Activated CD8-positive, alpha-beta T cell treated with anti-CD3 and anti-CD28 coated beads for 36 hours (primary cell): ENCODE data around the gene PAEP. TPM values are rescaled to one million over a fixed set of nuclear protein-coding genes. Genes with fewer than 3 reads are reported as not detected.

ENCODE experiments used
- ATAC-seq: fragments of 200-7000 bp; cut with Tn5 transposase; one replicate; pipeline ENCODE4 v1.10.0; 2021; ENCODE audit warnings: mild to moderate bottlenecking, moderate library complexity
- CTCF ChIA-PET: fragments of 350-600 bp; sonication (Branson Sonifier 250); formaldehyde crosslinking; loops from one replicate; lab custom pipeline; 2021; ENCODE audit warnings: antibody characterized with exemption; lab: Charles Lee
- POLR2A ChIA-PET: fragments of 350-600 bp; sonication (Branson Sonifier 250); formaldehyde crosslinking; loops from one replicate; lab custom pipeline; 2021; ENCODE audit warnings: antibody characterized with exemption; lab: Charles Lee
- DNase-seq: peaks from one replicate; pipeline ENCODE4 v3.0.0-alpha.2; 2020
- H3K27ac Mint-ChIP-seq: one replicate; pipeline ENCODE4 v1.8.0; 2021; ENCODE audit warnings: mild to moderate bottlenecking, mixed read lengths
- H3K27me3 Mint-ChIP-seq: one replicate; pipeline ENCODE4 v1.8.0; 2021; ENCODE audit warnings: mixed read lengths
- H3K36me3 Mint-ChIP-seq: one replicate; pipeline ENCODE4 v1.8.0; 2021; ENCODE audit warnings: low read depth, mixed read lengths
- H3K4me1 Mint-ChIP-seq: one replicate; pipeline ENCODE4 v1.8.0; 2021; ENCODE audit warnings: low read depth, mixed read lengths
- H3K4me3 Mint-ChIP-seq: one replicate; pipeline ENCODE4 v1.8.0; 2021; ENCODE audit warnings: mild to moderate bottlenecking, moderate library complexity, mixed read lengths
- H3K9me3 Mint-ChIP-seq: one replicate; pipeline ENCODE4 v1.8.0; 2021; ENCODE audit warnings: mixed read lengths
- CTCF ChIP-seq: fragments of 200-600 bp; IDR thresholded peaks from one replicate; pipeline ENCODE4 v1.8.0; 2022; ENCODE audit warnings: antibody characterized with exemption, mild to moderate bottlenecking
- intact Hi-C: fragments of 100-400 bp; cut with micrococcal nuclease; formaldehyde crosslinking; loops from one replicate; pipeline ENCODE4 v1.10.0; 2022
- total RNA-seq, 2 experiments: library from RNA; stranded (reverse); gene quantifications; one replicate each; pipeline ENCODE4 v1.2.3, GENCODE V29; 2021

PAEP gene
- total RNA-seq, 2 experiments from 2014 or later: not detected

GRCh38 chr9:135550344-135550918, 11.1 kb upstream of the PAEP start:
- CTCF ChIA-PET: no interaction called here
- no peak for ATAC-seq

GRCh38 chr9:135551031-135551430, 10.5 kb upstream of the PAEP start:
- Mint-ChIP-seq H3K27ac (no peak overlapping the region), H3K36me3 (no peaks in the 10 kb centered on the region), H3K4me3 (no peak overlapping the region), H3K4me1 (no peaks in the 10 kb centered on the region), H3K9me3 (no peaks in the 10 kb centered on the region), H3K27me3 (no peaks in the 10 kb centered on the region)
- intact Hi-C loops: no loop called here
- no peak for DNase-seq
- CTCF ChIA-PET: no interaction called here
- ATAC-seq: no peak
- POLR2A ChIA-PET: no interaction called here
- TF ChIP-seq CTCF: no peak

More at GRCh38 chr9:135550344-135550918, 11.1 kb upstream of the PAEP start:
- Mint-ChIP-seq H3K9me3 (no peaks in the 10 kb centered on the region), H3K4me3 (no peak overlapping the region), H3K4me1 (no peaks in the 10 kb centered on the region), H3K36me3 (no peaks in the 10 kb centered on the region), H3K27ac (no peak overlapping the region), H3K27me3 (no peaks in the 10 kb centered on the region)
- intact Hi-C loops: no loop called here
- TF ChIP-seq CTCF: no peak
- POLR2A ChIA-PET: no interaction called here
- no peak for DNase-seq

- ChIA-PET CTCF (no interaction called here), POLR2A (no interaction called here)
- Mint-ChIP-seq H3K27ac (no peak overlapping the region), H3K9me3 (no peaks in the 10 kb centered on the region), H3K4me3 (no peak overlapping the region), H3K36me3 (no peaks in the 10 kb centered on the region), H3K4me1 (no peaks in the 10 kb centered on the region), H3K27me3 (no peaks in the 10 kb centered on the region)
- no peak for ATAC-seq
- no peak for TF ChIP-seq CTCF
- no peak for DNase-seq
- intact Hi-C loops: no loop called here
Observed at GRCh38 chr9:135551456-135551855, 10.1 kb upstream of the PAEP start.

- Mint-ChIP-seq H3K27me3 (no peaks in the 10 kb centered on the region), H3K27ac (no peak overlapping the region), H3K4me1 (no peaks in the 10 kb centered on the region), H3K36me3 (no peaks in the 10 kb centered on the region), H3K4me3 (no peak overlapping the region), H3K9me3 (no peaks in the 10 kb centered on the region)
- intact Hi-C loops: no loop called here
- DNase-seq (no peak), ATAC-seq (no peak)
- CTCF ChIA-PET: no interaction called here
- no peak for TF ChIP-seq CTCF
- POLR2A ChIA-PET: no interaction called here
Observed at GRCh38 chr9:135552021-135552697, 9.4 kb upstream of the PAEP start.

- TF ChIP-seq CTCF: no peak
- intact Hi-C loops: no loop called here
- ChIA-PET POLR2A (no interaction called here), CTCF (no interaction called here)
- H3K9me3 Mint-ChIP-seq: no peaks in the 10 kb centered on the region
- no peaks in the 10 kb centered on the region for H3K36me3 Mint-ChIP-seq
- no peak overlapping the region for H3K4me3 Mint-ChIP-seq
- peaks cover under 1% of the 10 kb centered on the region for H3K27me3 Mint-ChIP-seq
- no peaks in the 10 kb centered on the region for H3K4me1 Mint-ChIP-seq
- no peak overlapping the region for H3K27ac Mint-ChIP-seq
- DNase-seq: no peak
- ATAC-seq: no peak
Observed at GRCh38 chr9:135552698-135553171, 8.8 kb upstream of the PAEP start.
